Fibroblast of mammary gland (primary cell): ENCODE results near the gene SCEL.

ENCODE experiments used
- DNase-seq: peaks from one replicate; pipeline ENCODE4 v3.0.0-alpha.2; 2010; ENCODE audit warnings: low read depth
- H3K4me3 ChIP-seq: 2 replicates; pipeline ENCODE4 v1.5.1; 2011; ENCODE audit warnings: low read depth, mild to moderate bottlenecking, low read length, moderate library complexity; ENCODE audit not compliant: control insufficient read depth
- CTCF ChIP-seq: conservative IDR thresholded peaks from 2 replicates; pipeline ENCODE4 v1.5.1; 2011; ENCODE audit warnings: low read depth, low read length, inconsistent platforms; ENCODE audit not compliant: control insufficient read depth, insufficient read depth

The SCEL gene

GRCh38 chr13:77674852-77675251 is 139.3 kb downstream of the SCEL start:
- TF ChIP-seq CTCF: no peak
- no peak overlapping the region for H3K4me3 ChIP-seq
- DNase-seq: no peak

GRCh38 chr13:77678691-77679235 is 143.3 kb downstream of the SCEL start:
- TF ChIP-seq CTCF: no peak
- no peak for DNase-seq
- no peak overlapping the region for H3K4me3 ChIP-seq

- DNase-seq: no peak
- no peak for TF ChIP-seq CTCF
- no peak overlapping the region for H3K4me3 ChIP-seq
Observed at GRCh38 chr13:77687799-77688198, 152.3 kb downstream of the SCEL start.

- no peak for DNase-seq
- H3K4me3 ChIP-seq: no peak overlapping the region
- TF ChIP-seq CTCF: no peak
Observed at GRCh38 chr13:77691871-77692270, 156.4 kb downstream of the SCEL start.

GRCh38 chr13:77692746-77693448 is 157.4 kb downstream of the SCEL start:
- TF ChIP-seq CTCF: no peak
- no peak overlapping the region for H3K4me3 ChIP-seq
- no peak for DNase-seq

GRCh38 chr13:77693449-77693940 is 158.0 kb downstream of the SCEL start:
- DNase-seq: no peak
- H3K4me3 ChIP-seq: no peak overlapping the region
- TF ChIP-seq CTCF: no peak
